ENCODE measurements around the gene CFL1. TPM values are rescaled to one million over a fixed set of nuclear protein-coding genes. Genes with fewer than 3 reads are reported as not detected.

Gene CFL1
- total and polyA plus RNA-seq, 2 experiments from 2014 or later, result 1,393 to 2,124 TPM

GRCh38 chr11:65885808-65886536 lies 28.0 kb upstream of the CFL1 start:
- peaks cover 15% of the 10 kb centered on the region for H3K27me3 ChIP-seq (ENCODE audit: insufficient read depth)
- TF ChIP-seq CREB1 (CRISPR knock-in tag; IDR thresholded peaks at IDR 0.05; ENCODE audit: low read depth) (no peak), EZH2phosphoT487 (IDR thresholded peaks at IDR 0.05; ENCODE audit: unreplicated experiment) (no peak), NANOG (IDR thresholded peaks at IDR 0.05; ENCODE audit: borderline replicate concordance) (no peak), ZNF331 (CRISPR knock-in tag; IDR thresholded peaks at IDR 0.05; ENCODE audit: low read depth) (no peak), EZH2 (IDR thresholded peaks at IDR 0.05; ENCODE audit: low read depth, unreplicated experiment) (no peak), ZNF114 (CRISPR knock-in tag; IDR thresholded peaks at IDR 0.05) (no peak), JUNB (IDR thresholded peaks at IDR 0.05; ENCODE audit: unreplicated experiment) (no peak), STAT1 (IDR thresholded peaks at IDR 0.05; ENCODE audit: unreplicated experiment) (no peak), POLR2AphosphoS5 (IDR thresholded peaks at IDR 0.05; ENCODE audit: low read depth) (no peak)
- TF ChIP-seq, protein P1, sequence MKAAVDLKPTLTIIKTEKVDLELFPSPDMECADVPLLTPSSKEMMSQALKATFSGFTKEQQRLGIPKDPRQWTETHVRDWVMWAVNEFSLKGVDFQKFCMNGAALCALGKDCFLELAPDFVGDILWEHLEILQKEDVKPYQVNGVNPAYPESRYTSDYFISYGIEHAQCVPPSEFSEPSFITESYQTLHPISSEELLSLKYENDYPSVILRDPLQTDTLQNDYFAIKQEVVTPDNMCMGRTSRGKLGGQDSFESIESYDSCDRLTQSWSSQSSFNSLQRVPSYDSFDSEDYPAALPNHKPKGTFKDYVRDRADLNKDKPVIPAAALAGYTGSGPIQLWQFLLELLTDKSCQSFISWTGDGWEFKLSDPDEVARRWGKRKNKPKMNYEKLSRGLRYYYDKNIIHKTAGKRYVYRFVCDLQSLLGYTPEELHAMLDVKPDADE (IDR thresholded peaks at IDR 0.05), result no peak
- TF ChIP-seq, protein P2, sequence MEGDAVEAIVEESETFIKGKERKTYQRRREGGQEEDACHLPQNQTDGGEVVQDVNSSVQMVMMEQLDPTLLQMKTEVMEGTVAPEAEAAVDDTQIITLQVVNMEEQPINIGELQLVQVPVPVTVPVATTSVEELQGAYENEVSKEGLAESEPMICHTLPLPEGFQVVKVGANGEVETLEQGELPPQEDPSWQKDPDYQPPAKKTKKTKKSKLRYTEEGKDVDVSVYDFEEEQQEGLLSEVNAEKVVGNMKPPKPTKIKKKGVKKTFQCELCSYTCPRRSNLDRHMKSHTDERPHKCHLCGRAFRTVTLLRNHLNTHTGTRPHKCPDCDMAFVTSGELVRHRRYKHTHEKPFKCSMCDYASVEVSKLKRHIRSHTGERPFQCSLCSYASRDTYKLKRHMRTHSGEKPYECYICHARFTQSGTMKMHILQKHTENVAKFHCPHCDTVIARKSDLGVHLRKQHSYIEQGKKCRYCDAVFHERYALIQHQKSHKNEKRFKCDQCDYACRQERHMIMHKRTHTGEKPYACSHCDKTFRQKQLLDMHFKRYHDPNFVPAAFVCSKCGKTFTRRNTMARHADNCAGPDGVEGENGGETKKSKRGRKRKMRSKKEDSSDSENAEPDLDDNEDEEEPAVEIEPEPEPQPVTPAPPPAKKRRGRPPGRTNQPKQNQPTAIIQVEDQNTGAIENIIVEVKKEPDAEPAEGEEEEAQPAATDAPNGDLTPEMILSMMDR (conservative IDR thresholded peaks at IDR 0.05; ENCODE audit: low read depth in 2 of 2), result no peak
- TF ChIP-seq, protein P3, sequence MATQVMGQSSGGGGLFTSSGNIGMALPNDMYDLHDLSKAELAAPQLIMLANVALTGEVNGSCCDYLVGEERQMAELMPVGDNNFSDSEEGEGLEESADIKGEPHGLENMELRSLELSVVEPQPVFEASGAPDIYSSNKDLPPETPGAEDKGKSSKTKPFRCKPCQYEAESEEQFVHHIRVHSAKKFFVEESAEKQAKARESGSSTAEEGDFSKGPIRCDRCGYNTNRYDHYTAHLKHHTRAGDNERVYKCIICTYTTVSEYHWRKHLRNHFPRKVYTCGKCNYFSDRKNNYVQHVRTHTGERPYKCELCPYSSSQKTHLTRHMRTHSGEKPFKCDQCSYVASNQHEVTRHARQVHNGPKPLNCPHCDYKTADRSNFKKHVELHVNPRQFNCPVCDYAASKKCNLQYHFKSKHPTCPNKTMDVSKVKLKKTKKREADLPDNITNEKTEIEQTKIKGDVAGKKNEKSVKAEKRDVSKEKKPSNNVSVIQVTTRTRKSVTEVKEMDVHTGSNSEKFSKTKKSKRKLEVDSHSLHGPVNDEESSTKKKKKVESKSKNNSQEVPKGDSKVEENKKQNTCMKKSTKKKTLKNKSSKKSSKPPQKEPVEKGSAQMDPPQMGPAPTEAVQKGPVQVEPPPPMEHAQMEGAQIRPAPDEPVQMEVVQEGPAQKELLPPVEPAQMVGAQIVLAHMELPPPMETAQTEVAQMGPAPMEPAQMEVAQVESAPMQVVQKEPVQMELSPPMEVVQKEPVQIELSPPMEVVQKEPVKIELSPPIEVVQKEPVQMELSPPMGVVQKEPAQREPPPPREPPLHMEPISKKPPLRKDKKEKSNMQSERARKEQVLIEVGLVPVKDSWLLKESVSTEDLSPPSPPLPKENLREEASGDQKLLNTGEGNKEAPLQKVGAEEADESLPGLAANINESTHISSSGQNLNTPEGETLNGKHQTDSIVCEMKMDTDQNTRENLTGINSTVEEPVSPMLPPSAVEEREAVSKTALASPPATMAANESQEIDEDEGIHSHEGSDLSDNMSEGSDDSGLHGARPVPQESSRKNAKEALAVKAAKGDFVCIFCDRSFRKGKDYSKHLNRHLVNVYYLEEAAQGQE (IDR thresholded peaks at IDR 0.05; ENCODE audit: unreplicated experiment), result no peak
- TF ChIP-seq, protein P4, sequence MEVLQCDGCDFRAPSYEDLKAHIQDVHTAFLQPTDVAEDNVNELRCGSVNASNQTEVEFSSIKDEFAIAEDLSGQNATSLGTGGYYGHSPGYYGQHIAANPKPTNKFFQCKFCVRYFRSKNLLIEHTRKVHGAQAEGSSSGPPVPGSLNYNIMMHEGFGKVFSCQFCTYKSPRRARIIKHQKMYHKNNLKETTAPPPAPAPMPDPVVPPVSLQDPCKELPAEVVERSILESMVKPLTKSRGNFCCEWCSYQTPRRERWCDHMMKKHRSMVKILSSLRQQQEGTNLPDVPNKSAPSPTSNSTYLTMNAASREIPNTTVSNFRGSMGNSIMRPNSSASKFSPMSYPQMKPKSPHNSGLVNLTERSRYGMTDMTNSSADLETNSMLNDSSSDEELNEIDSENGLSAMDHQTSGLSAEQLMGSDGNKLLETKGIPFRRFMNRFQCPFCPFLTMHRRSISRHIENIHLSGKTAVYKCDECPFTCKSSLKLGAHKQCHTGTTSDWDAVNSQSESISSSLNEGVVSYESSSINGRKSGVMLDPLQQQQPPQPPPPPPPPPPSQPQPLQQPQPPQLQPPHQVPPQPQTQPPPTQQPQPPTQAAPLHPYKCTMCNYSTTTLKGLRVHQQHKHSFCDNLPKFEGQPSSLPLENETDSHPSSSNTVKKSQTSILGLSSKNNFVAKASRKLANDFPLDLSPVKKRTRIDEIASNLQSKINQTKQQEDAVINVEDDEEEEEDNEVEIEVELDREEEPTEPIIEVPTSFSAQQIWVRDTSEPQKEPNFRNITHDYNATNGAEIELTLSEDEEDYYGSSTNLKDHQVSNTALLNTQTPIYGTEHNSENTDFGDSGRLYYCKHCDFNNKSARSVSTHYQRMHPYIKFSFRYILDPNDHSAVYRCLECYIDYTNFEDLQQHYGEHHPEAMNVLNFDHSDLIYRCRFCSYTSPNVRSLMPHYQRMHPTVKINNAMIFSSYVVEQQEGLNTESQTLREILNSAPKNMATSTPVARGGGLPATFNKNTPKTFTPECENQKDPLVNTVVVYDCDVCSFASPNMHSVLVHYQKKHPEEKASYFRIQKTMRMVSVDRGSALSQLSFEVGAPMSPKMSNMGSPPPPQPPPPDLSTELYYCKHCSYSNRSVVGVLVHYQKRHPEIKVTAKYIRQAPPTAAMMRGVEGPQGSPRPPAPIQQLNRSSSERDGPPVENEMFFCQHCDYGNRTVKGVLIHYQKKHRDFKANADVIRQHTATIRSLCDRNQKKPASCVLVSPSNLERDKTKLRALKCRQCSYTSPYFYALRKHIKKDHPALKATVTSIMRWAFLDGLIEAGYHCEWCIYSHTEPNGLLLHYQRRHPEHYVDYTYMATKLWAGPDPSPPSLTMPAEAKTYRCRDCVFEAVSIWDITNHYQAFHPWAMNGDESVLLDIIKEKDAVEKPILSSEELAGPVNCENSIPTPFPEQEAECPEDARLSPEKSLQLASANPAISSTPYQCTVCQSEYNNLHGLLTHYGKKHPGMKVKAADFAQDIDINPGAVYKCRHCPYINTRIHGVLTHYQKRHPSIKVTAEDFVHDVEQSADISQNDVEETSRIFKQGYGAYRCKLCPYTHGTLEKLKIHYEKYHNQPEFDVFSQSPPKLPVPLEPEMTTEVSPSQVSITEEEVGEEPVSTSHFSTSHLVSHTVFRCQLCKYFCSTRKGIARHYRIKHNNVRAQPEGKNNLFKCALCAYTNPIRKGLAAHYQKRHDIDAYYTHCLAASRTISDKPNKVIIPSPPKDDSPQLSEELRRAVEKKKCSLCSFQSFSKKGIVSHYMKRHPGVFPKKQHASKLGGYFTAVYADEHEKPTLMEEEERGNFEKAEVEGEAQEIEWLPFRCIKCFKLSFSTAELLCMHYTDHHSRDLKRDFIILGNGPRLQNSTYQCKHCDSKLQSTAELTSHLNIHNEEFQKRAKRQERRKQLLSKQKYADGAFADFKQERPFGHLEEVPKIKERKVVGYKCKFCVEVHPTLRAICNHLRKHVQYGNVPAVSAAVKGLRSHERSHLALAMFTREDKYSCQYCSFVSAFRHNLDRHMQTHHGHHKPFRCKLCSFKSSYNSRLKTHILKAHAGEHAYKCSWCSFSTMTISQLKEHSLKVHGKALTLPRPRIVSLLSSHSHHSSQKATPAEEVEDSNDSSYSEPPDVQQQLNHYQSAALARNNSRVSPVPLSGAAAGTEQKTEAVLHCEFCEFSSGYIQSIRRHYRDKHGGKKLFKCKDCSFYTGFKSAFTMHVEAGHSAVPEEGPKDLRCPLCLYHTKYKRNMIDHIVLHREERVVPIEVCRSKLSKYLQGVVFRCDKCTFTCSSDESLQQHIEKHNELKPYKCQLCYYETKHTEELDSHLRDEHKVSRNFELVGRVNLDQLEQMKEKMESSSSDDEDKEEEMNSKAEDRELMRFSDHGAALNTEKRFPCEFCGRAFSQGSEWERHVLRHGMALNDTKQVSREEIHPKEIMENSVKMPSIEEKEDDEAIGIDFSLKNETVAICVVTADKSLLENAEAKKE (CRISPR knock-in tag; IDR thresholded peaks at IDR 0.05), result no peak
- peaks cover 39% of the 10 kb centered on the region for H3F3A ChIP-seq (replicated peaks; ENCODE audit: low read depth)
- peaks cover 18% of the 10 kb centered on the region; the same call in 1 of the 2 replicates for H4K20me1 ChIP-seq (replicated peaks; ENCODE audit: insufficient read depth)
- Mint-ChIP-seq H3K9me3 (peaks cover 2% of the 10 kb centered on the region; the same call in 1 of the 3 replicates), H3K27ac (no peak overlapping the region), H3K36me3 (ENCODE audit: low read depth) (peaks cover 45% of the 10 kb centered on the region), H3K4me3 (peak overlapping the region; percentile 98; the same call in 2 of the 3 replicates), H3K4me1 (peaks cover 28% of the 10 kb centered on the region), H3K27me3 (ENCODE audit: insufficient read depth, low read depth, poor library complexity) (peaks cover 25% of the 10 kb centered on the region)
- no peak for ATAC-seq
- H3K4me3 ChIP-seq, result no peak overlapping the region
- no peak overlapping the region for H3K4me2 ChIP-seq
- peaks cover 20% of the 10 kb centered on the region for H3K4me1 ChIP-seq (ENCODE audit: insufficient read depth)
- H3K79me2 ChIP-seq (replicated peaks; ENCODE audit: insufficient read depth), result 0 out of 2 replicates have a peak, but pooled peaks cover 9% of the 10 kb centered on the region
- no peak overlapping the region for H2AFZ ChIP-seq
- H3K36me3 ChIP-seq (ENCODE audit: insufficient read depth), result peaks cover 14% of the 10 kb centered on the region; the same call in 1 of the 2 replicates
- no peak overlapping the region for H3K27ac ChIP-seq (ENCODE audit: low read depth)
- H3K9me2 ChIP-seq (ENCODE audit: insufficient read depth), result no peaks in the 10 kb centered on the region
- no peak for DNase-seq (ENCODE audit: low spot score)

Data from GM23338 (cell line).